A673 (cell line): ENCODE measurements around the gene INSR. TPM values are rescaled to one million over a fixed set of nuclear protein-coding genes. Genes with fewer than 3 reads are reported as not detected.

Source experiments
- BruUV-seq: library from RNA; stranded (reverse); fragments of 400-500 nt; replicated peaks from 2 replicates; lab custom pipeline; 2021; lab: Mats Ljungman, UMichigan
- CTCF ChIA-PET: fragments of 300-600 bp; sonication (Branson Sonifier 250); formaldehyde crosslinking; loops from one replicate; lab custom pipeline; 2022; ENCODE audit warnings: antibody characterized with exemption; lab: Charles Lee
- POLR2A ChIA-PET: fragments of 300-600 bp; sonication (Branson Sonifier 250); formaldehyde crosslinking; loops from one replicate; lab custom pipeline; 2022; ENCODE audit warnings: antibody characterized with exemption; ENCODE audit not compliant: low non-redundant PET; lab: Charles Lee
- DNase-seq: peaks from one replicate; pipeline ENCODE4 v3.0.0-alpha.2; 2015; ENCODE audit warnings: low spot score
- H3K27ac ChIP-seq: fragments of 200-600 bp; sonication (generic); 2 replicates; pipeline ENCODE4 v1.5.1; 2016; ENCODE audit warnings: mixed run types, low read depth, mild to moderate bottlenecking, mixed read lengths, antibody characterized with exemption, low read length; ENCODE audit not compliant: poor library complexity, severe bottlenecking
- H3K27me3 ChIP-seq: fragments of 200-600 bp; sonication (generic); replicated peaks from 2 replicates; pipeline ENCODE4 v1.6.1; 2017; ENCODE audit warnings: mixed run types, low read depth, mild to moderate bottlenecking, mixed read lengths, antibody characterized with exemption, low read length; ENCODE audit not compliant: insufficient read depth, poor library complexity
- H3K36me3 ChIP-seq: fragments of 200-600 bp; sonication (generic); 2 replicates; pipeline ENCODE4 v1.6.1; 2016; ENCODE audit warnings: mixed run types, mild to moderate bottlenecking, mixed read lengths, antibody characterized with exemption, low read length; ENCODE audit not compliant: insufficient read depth, poor library complexity, severe bottlenecking
- H3K4me1 ChIP-seq: fragments of 200-600 bp; sonication (generic); 2 replicates; pipeline ENCODE4 v1.6.1; 2017; ENCODE audit warnings: mixed run types, mild to moderate bottlenecking, mixed read lengths, antibody characterized with exemption, low read length; ENCODE audit not compliant: insufficient read depth, poor library complexity, severe bottlenecking
- H3K4me3 ChIP-seq: fragments of 200-600 bp; sonication (generic); 2 replicates; pipeline ENCODE4 v1.5.1; 2016; ENCODE audit warnings: low read depth, mixed run types, mild to moderate bottlenecking, mixed read lengths, low read length; ENCODE audit not compliant: poor library complexity, severe bottlenecking
- H3K9me3 ChIP-seq: fragments of 200-600 bp; sonication (generic); 2 replicates; pipeline ENCODE4 v1.6.1; 2016; ENCODE audit warnings: mixed run types, low read depth, mild to moderate bottlenecking, mixed read lengths, antibody characterized with exemption, low read length; ENCODE audit not compliant: poor library complexity, severe bottlenecking
- CTCF ChIP-seq: fragments of 300-800, 200-600 bp; sonication (generic); conservative IDR thresholded peaks from 2 replicates; pipeline ENCODE4 v1.5.1; 2017; ENCODE audit warnings: low read depth, mild to moderate bottlenecking, antibody characterized with exemption, low read length, moderate library complexity, mixed read lengths
- EZH2 ChIP-seq: fragments of 200-600 bp; sonication (generic); IDR thresholded peaks from 2 replicates; pipeline ENCODE4 v1.6.1; 2017; ENCODE audit warnings: borderline replicate concordance, low read depth, mild to moderate bottlenecking, mixed read lengths, antibody characterized with exemption, low read length; ENCODE audit not compliant: poor library complexity, severe bottlenecking
- intact Hi-C: fragments of 100-400 bp; cut with micrococcal nuclease; formaldehyde crosslinking; loops from one replicate; pipeline ENCODE4 v1.10.0; 2022; ENCODE audit not compliant: unreplicated experiment
- total RNA-seq: library from RNA; stranded (reverse); gene quantifications from 2 replicates; pipeline ENCODE4 v1.2.3, GENCODE V29; 2021

The INSR gene
- total RNA-seq, 1 experiment from 2014 or later = 12.9 TPM

GRCh38 chr19:7268705-7269098 lies 25.5 kb downstream of the INSR start:
- H3K4me1 ChIP-seq = no peaks in the 10 kb centered on the region
- no peaks in the 10 kb centered on the region for H3K36me3 ChIP-seq
- intact Hi-C loops = no loop called here
- no TSS peak for BruUV-seq
- POLR2A ChIA-PET = no interaction called here
- no peaks in the 10 kb centered on the region for H3K27me3 ChIP-seq
- CTCF ChIA-PET = no interaction called here
- no peak overlapping the region for H3K4me3 ChIP-seq
- no peaks in the 10 kb centered on the region for H3K9me3 ChIP-seq
- no peak overlapping the region for H3K27ac ChIP-seq
- no peak for DNase-seq
- no peak for TF ChIP-seq CTCF
- TF ChIP-seq EZH2 = no peak

GRCh38 chr19:7267792-7268704 lies 26.2 kb downstream of the INSR start:
- Histone ChIP-seq H3K4me3 (no peak overlapping the region), H3K4me1 (no peaks in the 10 kb centered on the region), H3K27me3 (no peaks in the 10 kb centered on the region), H3K9me3 (no peaks in the 10 kb centered on the region), H3K27ac (no peak overlapping the region), H3K36me3 (no peaks in the 10 kb centered on the region)
- ChIA-PET CTCF (no interaction called here), POLR2A (no interaction called here)
- intact Hi-C loops = no loop called here
- no peak for DNase-seq
- TF ChIP-seq CTCF (no peak), EZH2 (no peak)
- no TSS peak for BruUV-seq

GRCh38 chr19:7266832-7267231 lies 27.4 kb downstream of the INSR start:
- no TSS peak for BruUV-seq
- intact Hi-C loops = no loop called here
- H3K9me3 ChIP-seq = no peaks in the 10 kb centered on the region
- no peaks in the 10 kb centered on the region for H3K36me3 ChIP-seq
- H3K4me3 ChIP-seq = no peak overlapping the region
- POLR2A ChIA-PET = no interaction called here
- CTCF ChIA-PET = no interaction called here
- no peak for DNase-seq
- no peaks in the 10 kb centered on the region for H3K4me1 ChIP-seq
- no peaks in the 10 kb centered on the region for H3K27me3 ChIP-seq
- no peak overlapping the region for H3K27ac ChIP-seq
- TF ChIP-seq CTCF (no peak), EZH2 (no peak)
